Mucosa of descending colon (tissue), 3 donors: ENCODE data around the gene STYXL1. TPM values are rescaled to one million over a fixed set of nuclear protein-coding genes. Genes with fewer than 3 reads are reported as not detected.
"Not testable (repeated sequence)": the region's sequence is repeated elsewhere in the genome, so short reads cannot be mapped to it uniquely, and the experiment has no call there.

ENCODE experiments used
- ATAC-seq: fragments of 200-7000 bp; cut with Tn5 transposase; one replicate; pipeline ENCODE4 v1.9.1; 2020; ENCODE audit warnings: mild to moderate bottlenecking, moderate library complexity
- DNase-seq, 3 donors: peaks; one replicate each; pipeline ENCODE4 v3.0.0-alpha.2; 2020
- H3K36me3 ChIP-seq: fragments of 200-600 bp; one replicate; pipeline ENCODE4 v1.8.0; 2021; ENCODE audit warnings: low read depth, mild to moderate bottlenecking
- H3K4me1 ChIP-seq: fragments of 200-600 bp; one replicate; pipeline ENCODE4 v1.8.0; 2021; ENCODE audit warnings: low read depth, mild to moderate bottlenecking
- H3K4me3 ChIP-seq: fragments of 200-600 bp; one replicate; pipeline ENCODE4 v1.8.0; 2021; ENCODE audit warnings: mild to moderate bottlenecking
- H3K9me3 ChIP-seq: fragments of 200-600 bp; one replicate; pipeline ENCODE4 v1.8.0; 2021; ENCODE audit warnings: mild to moderate bottlenecking
- CTCF ChIP-seq: fragments of 200-600 bp; IDR thresholded peaks from one replicate; pipeline ENCODE4 v1.8.0; 2022; ENCODE audit warnings: antibody characterized with exemption, mild to moderate bottlenecking
- intact Hi-C, 2 donors: fragments of 100-400 bp; cut with DNase I in 1 of 2; cut with micrococcal nuclease in 1 of 2; formaldehyde crosslinking; loops; one replicate each; pipeline versions ENCODE4 v1.11.0 to v1.11.1; 2022; cut with DNase I, micrococcal nuclease
- total RNA-seq, 3 donors: library from RNA; stranded (reverse); fragmentation: NEBNext Ultra II Directional in 2 of 3; extraction: Animal tissue kit (Norgen Biotek cat#: 25700) in 2 of 3; gene quantifications; one replicate each; pipeline versions ENCODE4 v1.2.1 to v1.2.4, GENCODE V29; 2021 to 2023
- donor health status: DM: no; HTN: no; CAD: no; lungs with moderate emphysema.
- donor health status: DM: no; HTN: no; CAD: no.
- donor health status: DM: no; HTN: yes; CAD: no.

The STYXL1 gene
- total RNA-seq, 3 donors from 2014 or later: 31.1 to 36.0 (median 33.7) TPM

- Histone ChIP-seq H3K4me3 (no peak overlapping the region), H3K36me3 (peaks cover 21% of the 10 kb centered on the region), H3K9me3 (no peaks in the 10 kb centered on the region), H3K4me1 (peaks cover 12% of the 10 kb centered on the region)
- DNase-seq (no peak), ATAC-seq (no peak)
- no peak for TF ChIP-seq CTCF
- intact Hi-C loops: no loop called here
Observed at GRCh38 chr7:76062254-76062653, 14.5 kb upstream of the STYXL1 start.

- peaks cover 16% of the 10 kb centered on the region for H3K4me1 ChIP-seq
- no peak overlapping the region for H3K4me3 ChIP-seq
- H3K36me3 ChIP-seq: peaks cover 21% of the 10 kb centered on the region
- DNase-seq (no peak), ATAC-seq (no peak)
- no peak for TF ChIP-seq CTCF
- no peaks in the 10 kb centered on the region for H3K9me3 ChIP-seq
- intact Hi-C loops: no loop called here
Observed at GRCh38 chr7:76060842-76061241, 13.0 kb upstream of the STYXL1 start.

GRCh38 chr7:76058745-76059144 lies 10.9 kb upstream of the STYXL1 start:
- H3K4me3 ChIP-seq, H3K9me3 ChIP-seq, DNase-seq, H3K36me3 ChIP-seq, intact Hi-C loops: not testable (repeated sequence)
- peak; percentile 35 for ATAC-seq
- H3K4me1 ChIP-seq: peaks cover 13% of the 10 kb centered on the region

GRCh38 chr7:76057813-76058145 lies 10.0 kb upstream of the STYXL1 start:
- DNase-seq: no peak
- Histone ChIP-seq H3K36me3 (peaks cover 6% of the 10 kb centered on the region), H3K4me3 (no peak overlapping the region), H3K9me3 (no peaks in the 10 kb centered on the region), H3K4me1 (peaks cover 12% of the 10 kb centered on the region)
- no peak for TF ChIP-seq CTCF
- no peak for ATAC-seq
- intact Hi-C loops: no loop called here

- DNase-seq (peak in 1 of 3 donors; percentile 34), ATAC-seq (peak; percentile 30)
- Histone ChIP-seq H3K36me3 (peaks cover 6% of the 10 kb centered on the region), H3K4me3 (no peak overlapping the region), H3K9me3 (no peaks in the 10 kb centered on the region), H3K4me1 (peaks cover 12% of the 10 kb centered on the region)
- intact Hi-C loops: no loop called here
- TF ChIP-seq CTCF: no peak
Observed at GRCh38 chr7:76057103-76057812, 9.5 kb upstream of the STYXL1 start.

- intact Hi-C loops: no loop called here
- Histone ChIP-seq H3K4me3 (no peak overlapping the region), H3K9me3 (no peaks in the 10 kb centered on the region), H3K4me1 (peaks cover 12% of the 10 kb centered on the region), H3K36me3 (peaks cover 6% of the 10 kb centered on the region)
- ATAC-seq (no peak), DNase-seq (no peak)
- no peak for TF ChIP-seq CTCF
Observed at GRCh38 chr7:76056241-76056640, 8.4 kb upstream of the STYXL1 start.
